Measurements from ENCODE around the gene BROX. TPM values are rescaled to one million over a fixed set of nuclear protein-coding genes. Genes with fewer than 3 reads are reported as not detected.

Gene BROX
- total RNA-seq, 1 donor from 2014 or later = 38.4 TPM

DNA sequence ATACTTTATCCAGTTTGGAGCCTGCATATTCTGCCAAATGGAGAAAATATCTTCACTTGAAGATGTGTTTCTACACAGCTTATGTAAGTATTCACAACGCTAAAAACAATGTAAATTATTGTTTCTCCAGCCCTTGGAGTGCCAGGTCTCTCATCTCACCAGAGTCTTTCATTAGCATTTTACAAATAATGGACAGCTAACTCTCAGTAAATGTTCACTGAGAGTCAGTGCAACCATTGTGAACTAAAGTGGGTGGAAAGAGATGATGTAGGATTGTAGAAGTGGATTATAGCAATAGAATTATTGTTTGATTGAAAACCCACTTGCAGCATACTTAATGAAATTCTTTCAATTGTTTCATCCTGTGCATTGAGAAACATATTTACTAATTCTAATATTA is 16.4 kb downstream of the BROX start:
- TF ChIP-seq, protein P1, sequence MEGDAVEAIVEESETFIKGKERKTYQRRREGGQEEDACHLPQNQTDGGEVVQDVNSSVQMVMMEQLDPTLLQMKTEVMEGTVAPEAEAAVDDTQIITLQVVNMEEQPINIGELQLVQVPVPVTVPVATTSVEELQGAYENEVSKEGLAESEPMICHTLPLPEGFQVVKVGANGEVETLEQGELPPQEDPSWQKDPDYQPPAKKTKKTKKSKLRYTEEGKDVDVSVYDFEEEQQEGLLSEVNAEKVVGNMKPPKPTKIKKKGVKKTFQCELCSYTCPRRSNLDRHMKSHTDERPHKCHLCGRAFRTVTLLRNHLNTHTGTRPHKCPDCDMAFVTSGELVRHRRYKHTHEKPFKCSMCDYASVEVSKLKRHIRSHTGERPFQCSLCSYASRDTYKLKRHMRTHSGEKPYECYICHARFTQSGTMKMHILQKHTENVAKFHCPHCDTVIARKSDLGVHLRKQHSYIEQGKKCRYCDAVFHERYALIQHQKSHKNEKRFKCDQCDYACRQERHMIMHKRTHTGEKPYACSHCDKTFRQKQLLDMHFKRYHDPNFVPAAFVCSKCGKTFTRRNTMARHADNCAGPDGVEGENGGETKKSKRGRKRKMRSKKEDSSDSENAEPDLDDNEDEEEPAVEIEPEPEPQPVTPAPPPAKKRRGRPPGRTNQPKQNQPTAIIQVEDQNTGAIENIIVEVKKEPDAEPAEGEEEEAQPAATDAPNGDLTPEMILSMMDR (IDR thresholded peaks at IDR 0.05; ENCODE audit: unreplicated experiment) = no peak
- Mint-ChIP-seq H3K4me1 (ENCODE audit: unreplicated experiment) (peaks cover 4% of the 10 kb centered on the region), H3K9me3 (ENCODE audit: unreplicated experiment) (no peaks in the 10 kb centered on the region), H3K36me3 (ENCODE audit: low read depth, unreplicated experiment) (peaks cover 41% of the 10 kb centered on the region), H3K4me3 (ENCODE audit: unreplicated experiment) (no peak overlapping the region), H3K27ac (ENCODE audit: unreplicated experiment) (no peak overlapping the region), H3K27me3 (ENCODE audit: unreplicated experiment) (no peaks in the 10 kb centered on the region)
- DNase-seq (ENCODE audit: low spot score) = no peak

DNA sequence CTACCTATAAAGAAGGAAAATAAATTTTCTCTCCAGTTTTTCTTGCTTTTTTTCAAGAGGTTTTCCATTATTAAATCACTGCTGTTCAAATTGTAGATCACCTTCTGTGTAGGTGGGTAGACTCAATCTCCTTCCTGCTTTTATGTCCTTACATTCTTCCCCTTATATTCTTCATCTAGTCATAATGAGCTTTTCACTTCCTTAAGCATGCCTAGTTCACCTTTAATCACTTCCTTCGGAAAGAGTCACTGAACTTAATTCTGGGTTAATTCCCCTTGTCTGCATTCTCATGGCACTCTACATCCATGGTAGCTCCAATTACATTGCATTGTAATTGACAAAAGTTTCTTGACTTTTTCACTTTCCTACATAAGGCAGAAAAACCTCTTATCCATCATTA is 18.5 kb downstream of the BROX start:
- Mint-ChIP-seq H3K4me1 (ENCODE audit: unreplicated experiment) (peaks cover 4% of the 10 kb centered on the region), H3K9me3 (ENCODE audit: unreplicated experiment) (no peaks in the 10 kb centered on the region), H3K27me3 (ENCODE audit: unreplicated experiment) (no peaks in the 10 kb centered on the region), H3K36me3 (ENCODE audit: low read depth, unreplicated experiment) (peaks cover 35% of the 10 kb centered on the region), H3K4me3 (ENCODE audit: unreplicated experiment) (no peak overlapping the region), H3K27ac (ENCODE audit: unreplicated experiment) (no peak overlapping the region)
- no peak for DNase-seq (ENCODE audit: low spot score)
- TF ChIP-seq, protein P1 (IDR thresholded peaks at IDR 0.05; ENCODE audit: unreplicated experiment) = no peak

DNA sequence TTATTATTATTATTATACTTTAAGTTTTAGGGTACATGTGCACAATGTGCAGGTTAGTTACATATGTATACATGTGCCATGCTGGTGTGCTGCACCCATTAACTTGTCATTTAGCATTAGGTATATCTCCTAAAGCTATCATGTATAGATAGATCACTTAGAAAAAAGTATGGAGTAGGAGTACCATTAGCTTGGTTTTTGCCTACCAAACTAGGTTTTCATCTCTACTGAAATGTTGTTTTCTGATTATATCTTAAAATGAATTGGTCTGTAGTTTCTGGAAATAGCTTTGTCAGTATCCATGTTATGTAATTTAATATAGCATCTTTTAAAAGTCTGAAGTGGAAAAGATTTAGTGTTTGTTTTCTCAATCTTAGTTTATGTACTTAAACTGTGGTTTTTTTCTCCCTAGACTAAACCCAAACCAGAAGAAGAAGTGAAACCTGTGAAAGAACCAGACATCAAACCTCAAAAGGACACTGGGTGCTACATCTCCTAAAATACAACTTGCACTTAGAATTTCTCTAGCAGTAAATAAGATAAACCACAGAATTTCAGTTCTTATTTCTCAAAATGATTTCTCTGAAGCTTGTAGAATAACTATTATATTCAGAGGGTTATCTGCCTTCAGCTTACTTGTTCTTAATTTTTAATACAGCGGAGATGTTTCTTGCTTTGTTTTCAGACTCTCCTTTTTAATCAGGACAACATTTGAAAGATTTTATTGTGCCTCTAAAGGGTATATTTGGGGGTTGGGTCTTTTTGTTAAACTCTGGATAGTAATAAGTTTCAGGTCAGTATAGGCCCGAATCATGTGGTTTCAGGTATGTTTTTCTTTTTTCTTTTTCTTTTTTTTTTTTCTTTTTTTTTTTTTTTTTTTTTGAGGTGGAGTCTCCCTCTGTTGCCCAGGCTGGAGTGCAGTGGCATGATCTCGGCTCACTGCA is 20.1 kb downstream of the BROX start:
- Mint-ChIP-seq H3K4me3 (ENCODE audit: unreplicated experiment) (no peak overlapping the region), H3K36me3 (ENCODE audit: low read depth, unreplicated experiment) (peaks cover 30% of the 10 kb centered on the region), H3K27ac (ENCODE audit: unreplicated experiment) (no peak overlapping the region), H3K27me3 (ENCODE audit: unreplicated experiment) (no peaks in the 10 kb centered on the region), H3K9me3 (ENCODE audit: unreplicated experiment) (no peaks in the 10 kb centered on the region), H3K4me1 (ENCODE audit: unreplicated experiment) (peaks cover 4% of the 10 kb centered on the region)
- TF ChIP-seq, protein P1 (IDR thresholded peaks at IDR 0.05; ENCODE audit: unreplicated experiment) = no peak
- no peak for DNase-seq (ENCODE audit: low spot score)

DNA sequence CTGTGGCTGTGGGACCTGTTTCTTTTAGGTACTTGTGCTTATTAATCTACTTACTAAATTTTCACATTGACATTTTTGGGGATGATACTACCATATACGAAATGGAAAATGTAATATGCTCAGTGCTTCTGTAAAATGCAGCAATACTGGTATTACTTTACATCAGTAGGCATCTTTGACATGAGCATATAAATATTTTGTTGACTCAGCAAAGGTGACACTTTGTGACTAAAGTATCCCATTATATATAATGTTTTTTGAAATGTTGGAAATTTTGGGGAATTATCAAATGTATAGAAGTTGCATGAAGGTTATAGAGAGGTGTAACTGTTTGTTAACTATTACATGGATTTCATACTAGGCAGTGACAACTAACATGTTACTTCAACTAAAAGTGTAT is 22.4 kb downstream of the BROX start:
- H3K4me1 Mint-ChIP-seq (ENCODE audit: unreplicated experiment) = peaks cover 4% of the 10 kb centered on the region
- TF ChIP-seq, protein P1 (IDR thresholded peaks at IDR 0.05; ENCODE audit: unreplicated experiment) = no peak
- no peaks in the 10 kb centered on the region for H3K9me3 Mint-ChIP-seq (ENCODE audit: unreplicated experiment)
- peaks cover 18% of the 10 kb centered on the region for H3K36me3 Mint-ChIP-seq (ENCODE audit: low read depth, unreplicated experiment)
- no peaks in the 10 kb centered on the region for H3K27me3 Mint-ChIP-seq (ENCODE audit: unreplicated experiment)
- no peak overlapping the region for H3K4me3 Mint-ChIP-seq (ENCODE audit: unreplicated experiment)
- no peak overlapping the region for H3K27ac Mint-ChIP-seq (ENCODE audit: unreplicated experiment)
- DNase-seq (ENCODE audit: low spot score) = no peak

DNA sequence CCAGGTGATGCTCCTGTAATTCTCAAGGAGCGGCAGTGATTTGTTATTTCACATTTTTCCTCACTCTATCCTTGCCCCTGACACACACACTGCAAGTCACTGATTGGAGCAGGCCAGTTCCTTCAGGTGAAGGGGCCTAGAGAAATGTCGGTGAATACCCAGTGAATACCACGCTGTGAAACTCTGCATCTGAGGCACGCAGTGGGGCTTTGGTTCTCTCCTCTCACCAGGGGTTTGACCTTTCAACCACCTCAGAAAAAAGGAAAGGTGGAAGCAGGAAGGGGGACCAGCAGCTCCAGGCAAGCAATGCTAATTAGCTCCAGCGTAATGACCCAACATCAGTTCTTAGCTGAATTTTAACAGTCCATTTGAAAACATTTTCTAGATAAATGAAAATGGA is 24.1 kb downstream of the BROX start:
- Mint-ChIP-seq H3K27ac (ENCODE audit: unreplicated experiment) (no peak overlapping the region), H3K4me1 (ENCODE audit: unreplicated experiment) (no peaks in the 10 kb centered on the region), H3K9me3 (ENCODE audit: unreplicated experiment) (no peaks in the 10 kb centered on the region), H3K4me3 (ENCODE audit: unreplicated experiment) (no peak overlapping the region), H3K36me3 (ENCODE audit: low read depth, unreplicated experiment) (peaks cover 7% of the 10 kb centered on the region), H3K27me3 (ENCODE audit: unreplicated experiment) (no peaks in the 10 kb centered on the region)
- TF ChIP-seq, protein P1 (IDR thresholded peaks at IDR 0.05; ENCODE audit: unreplicated experiment) = no peak
- DNase-seq (ENCODE audit: low spot score) = no peak
